HG02798 (cell line): ENCODE results near the gene MYBPC3.
"Not testable (repeated sequence)": the region's sequence is repeated elsewhere in the genome, so short reads cannot be mapped to it uniquely, and the experiment has no call there.

Experiments
- ATAC-seq: cut with Tn5 transposase; IDR thresholded peaks from one replicate; pipeline ENCODE4 v1.9.1; 2021; ENCODE audit warnings: mild to moderate bottlenecking; ENCODE audit not compliant: unreplicated experiment, poor library complexity

The MYBPC3 gene

GRCh38 chr11:47327025-47327424 is 25.5 kb downstream of the MYBPC3 start:
- ATAC-seq, result no peak

DNA sequence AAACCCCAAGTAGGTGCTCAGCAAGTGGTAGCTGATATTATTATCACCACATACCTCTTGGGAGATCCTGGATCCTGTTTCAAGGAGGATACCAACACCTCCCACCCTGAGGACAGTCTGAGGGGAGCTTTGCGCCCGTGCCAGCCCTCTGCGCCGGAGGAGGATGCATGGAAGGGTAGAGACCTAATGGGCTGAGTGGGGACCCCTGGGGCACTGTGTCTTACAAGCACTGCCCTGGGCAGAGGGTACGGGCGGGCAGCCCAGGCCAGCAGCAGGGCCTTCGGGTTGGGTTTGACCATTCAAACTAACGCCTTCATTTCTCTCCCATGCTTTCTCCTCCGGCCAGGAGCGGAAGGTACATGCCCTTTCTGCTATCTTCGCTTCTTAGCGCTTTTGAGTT is 26.3 kb downstream of the MYBPC3 start:
- ATAC-seq, result no peak

DNA sequence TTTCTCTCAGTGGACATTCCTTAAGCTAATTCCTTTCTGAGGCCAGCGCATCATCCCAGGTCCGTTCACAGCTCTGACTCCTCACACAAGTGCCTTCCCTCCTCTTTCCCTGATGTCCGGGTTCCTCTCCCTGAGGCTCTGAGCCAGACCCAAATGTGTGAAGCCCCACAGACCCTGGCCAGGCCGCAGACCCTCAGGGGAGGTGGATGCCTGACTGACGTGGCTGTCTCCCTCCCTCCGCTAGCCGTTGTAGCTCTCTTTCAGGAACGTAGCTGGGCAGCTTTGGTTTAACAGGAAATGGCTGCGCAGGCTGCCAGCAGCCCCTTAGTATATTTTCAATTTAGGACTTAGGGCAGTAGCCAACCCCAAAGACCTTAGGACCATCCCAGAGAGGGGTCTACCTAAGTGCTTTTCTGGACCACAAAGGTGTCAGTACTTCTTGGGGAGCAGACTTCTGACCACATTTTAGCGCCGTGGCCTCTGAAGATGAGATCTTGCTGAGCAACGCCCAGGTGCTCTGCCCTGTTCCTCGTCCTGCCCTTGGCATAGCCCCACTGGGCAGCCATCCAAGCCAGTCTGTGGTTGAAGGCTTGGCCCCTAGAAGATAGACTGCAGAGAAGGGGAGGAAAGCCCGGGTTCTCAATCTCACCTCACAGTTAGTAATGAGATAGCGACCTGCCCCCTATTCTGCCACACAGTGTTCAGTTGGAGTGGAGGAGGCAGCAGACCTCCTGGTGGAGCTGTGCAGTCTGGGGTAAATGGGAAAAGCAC is 27.0 kb downstream of the MYBPC3 start:
- no peak for ATAC-seq

DNA sequence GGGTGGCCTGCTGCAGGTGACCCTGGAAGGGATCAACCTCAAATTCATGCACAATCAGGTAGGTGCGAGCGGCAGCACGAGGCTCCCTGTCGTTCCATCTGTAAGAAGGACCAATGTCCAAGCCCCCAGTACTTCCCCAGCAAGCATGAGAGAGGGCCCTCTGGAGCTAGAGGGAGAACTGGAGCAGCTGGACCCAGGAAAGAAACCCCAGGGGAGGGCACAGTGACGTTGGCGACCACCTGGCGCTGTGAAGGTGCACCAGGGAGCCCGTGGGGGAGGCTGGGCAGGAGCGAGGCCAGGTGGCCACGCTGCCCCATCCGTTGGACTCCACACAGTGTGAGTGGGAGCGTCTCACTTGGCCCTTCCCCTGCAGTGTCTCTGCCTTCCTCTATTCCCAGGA is 28.0 kb downstream of the MYBPC3 start:
- no peak for ATAC-seq

- ATAC-seq, result no peak
Measured at GRCh38 chr11:47318166-47318565, 34.3 kb downstream of the MYBPC3 start.

DNA sequence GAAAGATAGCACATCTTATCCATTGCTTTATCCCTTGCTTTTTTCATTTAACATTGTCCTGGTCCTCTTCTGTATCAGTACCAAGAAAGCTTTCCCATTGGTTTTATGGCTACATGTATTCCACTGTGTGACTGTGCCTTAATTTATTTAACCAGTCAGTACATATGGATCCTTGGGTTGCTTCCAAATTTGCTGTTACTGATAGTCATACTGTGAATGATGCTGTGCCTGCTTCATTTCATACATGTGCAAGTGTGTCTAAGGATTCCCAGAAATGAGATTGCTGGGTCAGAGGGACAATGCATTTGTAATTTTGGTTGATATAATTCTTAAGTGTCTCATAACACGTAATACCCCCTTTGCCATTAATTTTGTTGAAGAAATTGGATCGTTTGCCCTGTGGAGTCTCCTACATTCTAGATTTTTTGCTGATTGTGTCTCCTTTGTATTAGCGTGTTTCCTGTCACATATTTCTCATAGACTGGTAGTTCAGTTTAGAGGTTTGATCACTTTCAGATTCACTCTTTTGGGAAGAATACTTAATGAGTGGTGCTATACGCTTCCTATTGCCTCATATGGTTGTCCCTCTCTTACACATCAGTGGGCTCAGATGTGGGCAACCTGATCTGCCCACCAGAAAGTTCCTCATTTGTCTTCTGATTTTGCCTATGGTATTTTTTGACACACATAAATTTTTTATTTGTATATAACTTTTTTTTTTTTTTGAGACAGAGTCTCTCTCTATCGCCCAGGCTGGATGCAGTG is 35.3 kb downstream of the MYBPC3 start:
- no peak for ATAC-seq

DNA sequence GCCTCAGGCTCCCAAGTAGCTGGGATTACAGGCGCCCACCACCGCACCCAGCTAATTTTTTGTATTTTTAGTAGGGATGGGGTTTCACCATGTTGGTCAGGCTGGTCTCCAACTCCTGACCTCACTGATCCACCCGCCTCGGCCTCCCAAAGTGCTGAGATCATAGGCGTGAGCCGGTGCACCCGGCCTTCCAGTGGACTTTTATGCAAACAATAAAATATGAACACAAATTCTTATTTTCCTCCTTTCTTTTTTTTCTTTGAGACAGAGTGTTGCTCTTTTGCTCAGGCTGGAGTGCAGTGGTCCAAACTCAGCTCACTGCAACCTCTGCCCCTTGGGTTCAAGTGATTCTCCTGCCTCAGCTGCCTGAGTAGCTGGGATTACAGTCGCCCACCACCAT is 36.0 kb downstream of the MYBPC3 start:
- not testable (repeated sequence) for ATAC-seq

DNA sequence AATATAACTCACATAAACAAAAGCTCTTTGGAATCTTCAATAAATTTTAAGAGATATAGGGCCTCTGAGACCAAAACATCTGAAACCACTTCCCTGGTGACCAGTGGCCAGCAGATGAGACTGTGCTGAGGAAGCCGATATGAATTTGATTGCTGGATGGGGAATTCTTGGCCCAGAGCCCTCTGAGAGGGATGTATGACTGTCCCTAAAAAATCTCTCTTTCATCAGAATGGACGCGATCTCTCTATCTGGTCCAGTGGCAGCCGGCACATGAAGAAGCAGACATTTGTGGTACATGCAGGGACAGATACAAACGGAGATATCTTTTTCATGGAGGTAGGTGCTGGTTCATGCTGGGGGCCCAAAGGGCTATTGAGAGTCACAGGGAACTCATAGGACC is 37.5 kb downstream of the MYBPC3 start:
- ATAC-seq, result no peak

DNA sequence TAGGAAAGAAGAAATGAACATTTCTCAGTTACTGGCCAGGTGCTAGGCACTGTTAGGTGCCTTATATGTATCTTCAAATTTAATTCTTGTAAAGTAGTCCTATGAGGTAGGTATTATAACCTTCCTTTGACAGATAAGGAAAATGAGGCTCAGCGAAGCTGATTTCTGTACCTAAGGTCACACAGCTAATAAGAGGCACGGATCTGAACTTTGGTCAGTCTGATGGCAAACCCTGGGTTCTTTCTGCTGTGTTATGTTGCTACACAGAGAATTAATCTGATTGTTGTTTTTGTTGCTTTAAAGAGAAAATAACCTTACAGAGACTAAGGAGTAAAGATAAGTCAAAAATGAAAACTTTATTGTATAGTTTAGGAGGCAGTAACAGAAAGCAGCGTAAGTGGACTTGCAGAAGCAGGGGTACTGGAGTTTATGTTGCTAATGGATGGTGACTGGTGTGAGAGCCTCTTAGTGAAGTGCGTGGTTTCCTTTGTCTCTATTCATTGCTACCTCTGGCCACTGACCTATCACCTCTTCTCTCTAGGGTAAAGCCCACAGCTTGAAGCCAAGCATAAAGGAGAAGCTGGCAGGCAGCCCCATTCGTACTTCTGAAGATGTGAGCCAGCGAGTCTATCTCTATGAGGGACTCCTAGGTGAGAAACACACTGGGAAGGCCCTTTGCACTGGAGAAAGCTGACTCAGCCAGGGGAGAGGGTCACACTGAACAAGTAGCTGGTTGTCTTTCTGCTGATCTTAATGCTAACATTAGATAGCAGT is 44.3 kb downstream of the MYBPC3 start:
- no peak for ATAC-seq

- ATAC-seq, result no peak
Measured at GRCh38 chr11:47306484-47306844, 46.0 kb downstream of the MYBPC3 start.

- ATAC-seq, result no peak
Measured at GRCh38 chr11:47305734-47306483, 46.6 kb downstream of the MYBPC3 start.

GRCh38 chr11:47302853-47303252 is 49.6 kb downstream of the MYBPC3 start:
- no peak for ATAC-seq

- no peak for ATAC-seq
Measured at GRCh38 chr11:47299078-47299477, 53.4 kb downstream of the MYBPC3 start.

DNA sequence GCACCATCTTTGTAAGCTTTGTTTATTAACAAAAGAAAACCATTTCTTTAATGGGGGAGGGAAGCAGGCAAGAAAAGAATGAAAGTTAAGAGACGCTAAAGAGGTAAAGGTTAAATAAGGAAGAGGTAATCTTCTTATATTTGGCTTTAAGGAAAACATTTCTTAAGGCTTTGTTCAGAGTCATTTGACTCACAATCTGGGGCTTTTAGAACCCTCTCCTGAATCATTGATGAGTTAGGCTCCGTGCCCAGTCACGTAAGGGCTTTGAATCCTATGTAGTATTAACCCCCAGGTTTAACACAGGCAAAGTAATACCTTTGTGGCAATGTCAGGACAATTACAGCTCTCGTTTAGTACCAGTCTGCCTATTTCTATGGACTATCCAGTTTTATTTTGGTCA is 56.5 kb downstream of the MYBPC3 start:
- ATAC-seq, result no peak

- no peak for ATAC-seq
Measured at GRCh38 chr11:47295385-47295784, 57.1 kb downstream of the MYBPC3 start.

DNA sequence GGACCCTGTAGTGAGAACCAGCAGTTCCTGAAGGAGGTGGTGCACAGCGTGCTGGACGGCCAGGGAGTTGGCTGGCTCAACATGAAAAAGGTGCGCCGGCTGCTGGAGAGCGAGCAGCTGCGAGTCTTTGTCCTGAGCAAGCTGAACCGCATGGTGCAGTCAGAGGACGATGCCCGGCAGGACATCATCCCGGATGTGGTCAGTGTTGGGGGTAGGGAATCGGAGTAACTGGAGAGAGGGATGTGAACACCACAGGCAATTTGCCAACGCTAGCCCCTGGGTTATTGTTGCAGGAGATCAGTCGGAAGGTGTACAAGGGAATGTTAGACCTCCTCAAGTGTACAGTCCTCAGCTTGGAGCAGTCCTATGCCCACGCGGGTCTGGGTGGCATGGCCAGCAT is 62.6 kb downstream of the MYBPC3 start:
- ATAC-seq, result no peak

DNA sequence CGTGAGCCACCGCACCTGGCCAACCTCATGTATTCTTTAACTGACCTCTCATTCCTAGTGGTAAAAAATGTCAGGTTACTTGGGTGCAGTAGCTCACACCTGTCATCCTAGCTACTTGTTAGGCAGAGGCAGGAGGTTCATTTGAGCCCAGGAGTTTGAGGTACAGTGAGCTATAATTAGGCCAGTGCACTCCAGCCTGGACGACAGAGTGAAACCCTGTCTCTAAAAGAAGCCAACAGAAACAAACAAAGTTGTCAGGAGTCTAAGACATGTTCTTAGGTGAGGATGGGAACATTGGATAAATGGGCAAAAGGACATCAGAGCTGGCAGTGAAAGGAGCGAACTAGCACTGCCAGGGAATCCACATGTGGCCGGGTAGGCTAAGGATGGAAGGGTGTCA is 64.4 kb downstream of the MYBPC3 start:
- ATAC-seq, result no peak

DNA sequence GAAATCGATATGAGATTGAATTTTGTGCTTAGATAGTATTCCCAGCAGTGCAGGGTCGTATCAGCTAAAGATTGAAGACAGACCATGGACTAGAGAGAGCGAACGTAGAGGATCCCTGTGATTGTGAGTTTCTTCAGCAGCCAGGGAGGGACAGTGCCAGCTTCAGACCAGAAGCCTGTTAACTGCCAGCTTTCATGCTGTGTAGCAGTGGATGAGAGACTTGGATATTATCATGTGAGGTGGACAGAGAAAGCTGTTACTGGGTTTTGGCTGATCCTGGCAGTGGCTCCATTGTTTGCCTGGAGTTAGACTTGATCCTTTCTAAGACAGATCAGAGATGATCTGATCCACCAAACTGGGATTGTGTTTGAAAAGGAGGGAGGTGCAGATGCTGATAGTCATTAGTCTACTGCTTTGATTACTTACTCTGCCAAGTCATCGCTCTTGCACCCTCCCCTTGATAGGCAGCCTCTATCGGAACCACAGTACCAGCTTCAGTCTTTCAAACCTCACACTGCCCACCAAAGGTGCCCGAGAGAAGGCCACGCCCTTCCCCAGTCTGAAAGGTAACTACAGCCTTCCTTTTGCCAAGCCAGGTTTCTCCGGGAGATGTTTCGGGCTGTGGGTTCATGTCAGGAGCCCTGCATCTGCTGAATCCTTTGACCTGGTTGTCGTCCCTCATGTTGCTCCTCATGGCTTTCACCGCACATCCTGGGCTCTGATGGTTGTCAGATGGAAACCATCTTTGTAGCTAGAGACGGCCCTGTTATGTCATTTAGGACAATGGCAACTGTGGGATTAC is 66.3 kb downstream of the MYBPC3 start:
- ATAC-seq, result no peak

DNA sequence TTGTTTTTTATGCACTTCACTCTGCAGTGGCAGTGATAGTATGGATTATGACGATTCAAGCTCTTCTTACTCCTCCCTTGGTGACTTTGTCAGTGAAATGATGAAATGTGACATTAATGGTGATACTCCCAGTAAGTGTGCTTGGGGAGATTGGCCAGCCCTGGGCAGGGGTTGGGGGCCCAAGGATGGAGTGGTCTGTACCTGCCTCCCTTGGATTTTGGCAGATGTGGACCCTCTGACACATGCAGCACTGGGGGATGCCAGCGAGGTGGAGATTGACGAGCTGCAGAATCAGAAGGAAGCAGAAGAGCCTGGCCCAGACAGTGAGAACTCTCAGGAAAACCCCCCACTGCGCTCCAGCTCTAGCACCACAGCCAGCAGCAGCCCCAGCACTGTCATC is 68.4 kb downstream of the MYBPC3 start:
- ATAC-seq, result no peak

DNA sequence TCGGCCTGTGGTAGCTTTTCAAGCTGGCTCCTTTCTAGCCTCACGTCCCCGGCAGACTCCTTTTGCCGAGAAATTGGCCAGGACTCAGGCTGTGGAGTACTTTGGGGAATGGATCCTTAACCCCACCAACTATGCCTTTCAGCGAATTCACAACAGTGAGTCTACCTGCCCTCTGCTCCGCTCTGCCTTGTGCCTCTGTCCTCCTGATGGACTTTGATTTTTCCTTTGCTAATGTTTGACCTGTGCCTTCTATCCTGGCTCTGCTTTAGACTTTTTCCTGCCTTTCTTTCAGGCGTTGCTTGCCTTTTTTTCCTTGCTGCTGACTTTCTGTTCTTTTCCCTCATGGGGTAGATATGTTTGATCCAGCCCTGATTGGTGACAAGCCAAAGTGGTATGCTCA is 70.0 kb downstream of the MYBPC3 start:
- no peak for ATAC-seq
